Measurements from ENCODE around the gene ZNF607. TPM values are rescaled to one million over a fixed set of nuclear protein-coding genes. Genes with fewer than 3 reads are reported as not detected.
A peak's percentile ranks its signal among the peaks of the same experiment; 100 is the strongest.

The ZNF607 gene
- total and polyA plus RNA-seq, 2 donors (not counting 3 experiments of a cell fraction or from before 2014, with no cell fraction given): 1.3 to 5.2 TPM

DNA sequence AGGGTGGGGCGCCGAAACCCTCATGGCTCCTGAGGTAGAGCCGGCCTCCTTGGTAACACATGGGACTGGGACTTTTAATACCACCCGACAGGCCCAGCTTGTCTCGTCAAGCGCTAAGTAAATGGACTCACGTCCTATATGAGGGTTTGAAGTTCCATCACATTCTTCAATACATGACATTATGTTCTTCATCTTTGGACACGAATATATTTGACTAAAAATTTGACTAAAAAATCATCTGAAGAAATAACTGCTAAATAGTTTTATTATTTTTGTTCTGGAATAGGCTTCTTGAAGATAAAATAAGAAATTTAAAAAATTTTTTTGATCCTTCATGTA lies 335 bp upstream of the ZNF607 start:
- BruUV-seq (replicated peaks): no TSS peak
- ChIA-PET CTCF (interaction anchor here (1.1 kb wide), 1 partner anchor 11 kb away, joined by 3 read pairs; no protein-coding TSS in a partner anchor), POLR2A (no interaction called here)
- no peak overlapping the region for H3K27ac ChIP-seq (ENCODE audit: insufficient read depth, low read depth, low read length)
- H3K9me3 ChIP-seq (replicated peaks; ENCODE audit: control insufficient read depth, insufficient read depth, low read length): no peaks in the 10 kb centered on the region
- DNase-seq (ENCODE audit: low read depth, low spot score) (no peak), FAIRE-seq (no peak)
- peak overlapping the region; percentile 97 for H2AFZ ChIP-seq (ENCODE audit: low read depth, low read length)
- dilution Hi-C loops (cut with MboI; ENCODE audit: extremely low pct_ligation_motif_present, low sequenced_read_pairs): no loop called here
- no peaks in the 10 kb centered on the region for H3K27me3 ChIP-seq (ENCODE audit: control insufficient read depth in 2 of 2, insufficient read depth in 2 of 2, low read length in 2 of 2)
- H3K9me1 ChIP-seq (replicated peaks; ENCODE audit: control insufficient read depth, extremely low read depth, insufficient read depth, low read length): no peaks in the 10 kb centered on the region
- no peak overlapping the region for H3K9ac ChIP-seq (replicated peaks; ENCODE audit: extremely low read depth, insufficient read depth, low read length)
- no peaks in the 10 kb centered on the region for H4K20me1 ChIP-seq (replicated peaks; ENCODE audit: control insufficient read depth, extremely low read depth, insufficient read depth, low read length)
- TF ChIP-seq CTCF (IDR thresholded peaks at IDR 0.05; ENCODE audit: extremely low read depth in 1 of 2, insufficient read depth in 1 of 2, low read depth in 1 of 2, low read length in 2 of 2): peak in 1 of 2 donors; percentile 1
- TF ChIP-seq MAX (IDR thresholded peaks at IDR 0.05; ENCODE audit: insufficient read depth, insufficient read length): no peak
- peak overlapping the region; percentile 85 for H3K4me2 ChIP-seq (ENCODE audit: insufficient read depth, low read length)
- H3K4me3 ChIP-seq (replicated peaks in 1 of 3; ENCODE audit: insufficient read depth in 1 of 3, low read depth in 1 of 3, low read length in 3 of 3): peak overlapping the region in 2 of 3 experiments; percentile 74 to 92
- H3K4me1 ChIP-seq (ENCODE audit: control insufficient read depth, extremely low read depth, insufficient read depth, low read length): peaks cover 7% of the 10 kb centered on the region
- no peaks in the 10 kb centered on the region for H3K36me3 ChIP-seq (ENCODE audit: control insufficient read depth in 2 of 2, extremely low read depth in 1 of 2, insufficient read depth in 2 of 2, low read length in 2 of 2)
- intact Hi-C loops (cut with micrococcal nuclease): loop anchor here (1.0 to 2.0 kb wide), 2 partner anchors 59 to 65 kb away; partner anchors contain the start of genes ZFP30 and ZNF573
- no peaks in the 10 kb centered on the region for H3K79me2 ChIP-seq (ENCODE audit: control insufficient read depth, insufficient read depth, low read length)

DNA sequence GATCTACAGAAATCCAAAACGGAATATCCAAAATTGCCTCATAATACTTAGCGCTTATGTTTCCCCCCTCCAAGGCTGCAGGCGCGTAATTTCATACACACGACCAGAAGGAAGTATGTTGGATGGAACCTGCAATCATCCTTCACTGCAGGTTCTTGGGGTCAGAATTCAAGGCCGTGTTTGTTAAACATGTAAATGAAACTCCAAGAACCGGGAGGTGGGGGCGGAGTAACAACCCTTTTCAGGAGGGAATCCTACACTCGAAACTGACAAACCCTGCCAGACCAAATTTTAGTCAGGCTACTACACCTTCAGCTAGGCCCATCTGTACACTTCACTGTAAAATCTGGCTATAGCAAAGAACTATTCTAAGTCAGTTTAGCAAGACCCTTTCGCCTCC lies 1.3 kb downstream of the ZNF607 start:
- DNase-seq (ENCODE audit: low read depth, low spot score): no peak
- Histone ChIP-seq H3K27me3 (ENCODE audit: control insufficient read depth in 2 of 2, insufficient read depth in 2 of 2, low read length in 2 of 2) (no peaks in the 10 kb centered on the region), H3K9me1 (replicated peaks; ENCODE audit: control insufficient read depth, extremely low read depth, insufficient read depth, low read length) (no peaks in the 10 kb centered on the region), H3K9ac (replicated peaks; ENCODE audit: extremely low read depth, insufficient read depth, low read length) (no peak overlapping the region), H3K9me3 (replicated peaks; ENCODE audit: control insufficient read depth, insufficient read depth, low read length) (no peaks in the 10 kb centered on the region), H3K4me2 (ENCODE audit: insufficient read depth, low read length) (no peak overlapping the region), H3K27ac (ENCODE audit: insufficient read depth, low read depth, low read length) (no peak overlapping the region), H3K79me2 (ENCODE audit: control insufficient read depth, insufficient read depth, low read length) (no peaks in the 10 kb centered on the region), H4K20me1 (replicated peaks; ENCODE audit: control insufficient read depth, extremely low read depth, insufficient read depth, low read length) (no peaks in the 10 kb centered on the region), H2AFZ (ENCODE audit: low read depth, low read length) (no peak overlapping the region), H3K36me3 (ENCODE audit: control insufficient read depth in 2 of 2, extremely low read depth in 1 of 2, insufficient read depth in 2 of 2, low read length in 2 of 2) (no peaks in the 10 kb centered on the region), H3K4me1 (ENCODE audit: control insufficient read depth, extremely low read depth, insufficient read depth, low read length) (peaks cover 7% of the 10 kb centered on the region), H3K4me3 (replicated peaks in 1 of 3; ENCODE audit: insufficient read depth in 1 of 3, low read depth in 1 of 3, low read length in 3 of 3) (no peak overlapping the region)
- ChIA-PET POLR2A (no interaction called here), CTCF (interaction anchor here (0.9 kb wide), 1 partner anchor 61 kb away, joined by 3 read pairs; the partner anchor contains the start of gene ZNF573)
- intact Hi-C loops (cut with micrococcal nuclease) (loop anchor here (2.0 kb wide), 1 partner anchor 60 kb away; the partner anchor contains the start of gene ZNF573), dilution Hi-C loops (cut with MboI; ENCODE audit: extremely low pct_ligation_motif_present, low sequenced_read_pairs) (no loop called here)
- TF ChIP-seq MAX (IDR thresholded peaks at IDR 0.05; ENCODE audit: insufficient read depth, insufficient read length) (no peak), POLR2A (IDR thresholded peaks at IDR 0.05; ENCODE audit: low read depth, low read length) (no peak), MYC (IDR thresholded peaks at IDR 0.05; ENCODE audit: low read depth, low read length) (no peak), CTCF (IDR thresholded peaks at IDR 0.05; ENCODE audit: extremely low read depth in 1 of 2, insufficient read depth in 1 of 2, low read depth in 1 of 2, low read length in 2 of 2) (no peak), GATA2 (IDR thresholded peaks at IDR 0.05; ENCODE audit: insufficient read depth, insufficient read length, low read depth, low read length) (no peak), EZH2 (IDR thresholded peaks at IDR 0.05; ENCODE audit: borderline replicate concordance, low read depth, low read length, severe bottlenecking) (no peak)
- no peak for FAIRE-seq
- no TSS peak for BruUV-seq (replicated peaks)
